Kidney (tissue), 14 donors: ENCODE measurements around the gene PPEF2. TPM values are rescaled to one million over a fixed set of nuclear protein-coding genes. Genes with fewer than 3 reads are reported as not detected.
"Not testable (repeated sequence)": the region's sequence is repeated elsewhere in the genome, so short reads cannot be mapped to it uniquely, and the experiment has no call there.

Experiments
- DNase-seq, 5 donors: peaks; one replicate each; pipeline ENCODE4 v3.0.0-alpha.2; 2013 to 2020
- FAIRE-seq: peaks from 2 replicates; lab custom pipeline; 2012; peaks lifted over from hg19 to GRCh38; lab: Jason Lieb, UNC
- H3K27ac ChIP-seq, 2 donors: one replicate each; pipeline ENCODE4 v1.7.0; 2013; ENCODE audit warnings: low read depth in 2 of 2, low read length in 2 of 2, inconsistent platforms in 1 of 2
- H3K27me3 ChIP-seq: one replicate; pipeline ENCODE4 v1.7.1; 2013; ENCODE audit warnings: low read length, inconsistent platforms; ENCODE audit not compliant: control insufficient read depth, insufficient read depth
- H3K36me3 ChIP-seq, 3 donors: one replicate each; pipeline versions ENCODE4 v1.7.0 to v1.7.1; 2013; ENCODE audit warnings: low read length in 3 of 3, control low read depth in 1 of 3, inconsistent platforms in 1 of 3; ENCODE audit not compliant: insufficient read depth in 3 of 3, control insufficient read depth in 2 of 3
- H3K4me1 ChIP-seq, 3 donors: one replicate each; pipeline versions ENCODE4 v1.7.0 to v1.7.1; 2013; ENCODE audit warnings: low read length in 3 of 3, inconsistent platforms in 1 of 3, low read depth in 1 of 3; ENCODE audit not compliant: control insufficient read depth in 2 of 3, insufficient read depth in 2 of 3
- H3K4me3 ChIP-seq, 3 donors: one replicate each; pipeline versions ENCODE4 v1.7.0 to v1.8.1; 2013; ENCODE audit warnings: low read length in 3 of 3, control low read depth in 1 of 3, inconsistent platforms in 1 of 3
- H3K9ac ChIP-seq, 3 donors: one replicate each; pipeline versions ENCODE4 v1.7.0 to v1.7.1; 2013; ENCODE audit warnings: low read length in 3 of 3, control low read depth in 1 of 3, inconsistent platforms in 1 of 3
- H3K9me3 ChIP-seq, 3 donors: one replicate each; pipeline versions ENCODE4 v1.7.0 to v1.7.1; 2013; ENCODE audit warnings: low read length in 3 of 3, control low read depth in 1 of 3, inconsistent platforms in 1 of 3; ENCODE audit not compliant: control insufficient read depth in 2 of 3, insufficient read depth in 1 of 3
- CTCF ChIP-seq: IDR thresholded peaks from 3 replicates; pipeline ENCODE4 v1.5.1; 2012; ENCODE audit warnings: mild to moderate bottlenecking, moderate library complexity, borderline replicate concordance; ENCODE audit not compliant: insufficient read depth; ENCODE audit errors: extremely low read depth
- intact Hi-C: fragments of 100-400 bp; cut with DNase I; formaldehyde crosslinking; loops from one replicate; pipeline ENCODE4 v1.11.1; 2022
- polyA plus RNA-seq: library from polyadenylated mRNA; stranded (reverse); fragments of 350-450 nt; fragmentation: Illumina TruSeq; extraction: RNeasy Lipid Tissue Mini Kit (QIAGEN cat#74804); gene quantifications from one replicate; pipeline ENCODE4 v1.2.3, GENCODE V29; 2014; ENCODE audit warnings: low read depth, low replicate concordance; ENCODE audit not compliant: insufficient read depth
- total RNA-seq: library from RNA; stranded (reverse); fragmentation: NEBNext Ultra II Directional; extraction: Animal tissue kit (Norgen Biotek cat#: 25700); gene quantifications from one replicate; pipeline ENCODE4 v1.2.1, GENCODE V29; 2021
- donor health status: control.
- donor health status: control.
- donor health status: control.
- donor health status: control.
- donor health status: control.
- donor health status: DM: yes; HTN: yes; CAD: no.
- donor health status: Normal renal cell carcinoma (clear cell type).

The PPEF2 gene
- total and polyA plus RNA-seq, 2 donors from 2014 or later, result not detected

- not testable (repeated sequence) for FAIRE-seq
These were observed 54.0 kb downstream of the PPEF2 start for GRCh38 chr4:75848171-75848760.

GRCh38 chr4:75845992-75846391 lies 56.3 kb downstream of the PPEF2 start:
- peaks cover 0 to 7% (median 0%) of the 10 kb centered on the region in 3 donors for H3K4me1 ChIP-seq
- no peaks in the 10 kb centered on the region for H3K36me3 ChIP-seq
- no peaks in the 10 kb centered on the region for H3K27me3 ChIP-seq
- FAIRE-seq (no peak), DNase-seq (no peak)
- no peak for TF ChIP-seq CTCF
- no peak overlapping the region for H3K27ac ChIP-seq
- no peak overlapping the region for H3K4me3 ChIP-seq
- intact Hi-C loops, result no loop called here
- no peaks in the 10 kb centered on the region for H3K9me3 ChIP-seq
- H3K9ac ChIP-seq, result no peak overlapping the region

More at GRCh38 chr4:75848171-75848760, 54.0 kb downstream of the PPEF2 start:
- H3K4me1 ChIP-seq, H3K36me3 ChIP-seq, H3K9me3 ChIP-seq, H3K4me3 ChIP-seq, H3K27ac ChIP-seq, H3K27me3 ChIP-seq, intact Hi-C loops, H3K9ac ChIP-seq: not testable (repeated sequence)
- DNase-seq, result peak in 4 of 5 donors; percentile 35 to 91 (median 60)
- TF ChIP-seq CTCF, result peak; percentile 67

- intact Hi-C loops, result no loop called here
- Histone ChIP-seq H3K36me3 (no peaks in the 10 kb centered on the region), H3K27me3 (no peaks in the 10 kb centered on the region), H3K27ac (peak overlapping the region in 1 of 2 donors; percentile 83), H3K9me3 (no peaks in the 10 kb centered on the region), H3K4me3 (no peak overlapping the region), H3K9ac (no peak overlapping the region), H3K4me1 (peaks cover 0 to 7% (median 0%) of the 10 kb centered on the region in 3 donors)
- FAIRE-seq (no peak), DNase-seq (peak in 1 of 5 donors; percentile 30)
- no peak for TF ChIP-seq CTCF
These were observed 58.0 kb downstream of the PPEF2 start for GRCh38 chr4:75844151-75844662.

- Histone ChIP-seq H3K4me3 (no peak overlapping the region), H3K9ac (no peak overlapping the region), H3K9me3 (no peaks in the 10 kb centered on the region), H3K27me3 (no peaks in the 10 kb centered on the region), H3K27ac (peak overlapping the region in 1 of 2 donors; percentile 83), H3K36me3 (no peaks in the 10 kb centered on the region), H3K4me1 (peaks cover 0 to 7% (median 0%) of the 10 kb centered on the region in 3 donors)
- no peak for TF ChIP-seq CTCF
- intact Hi-C loops, result no loop called here
- DNase-seq (no peak), FAIRE-seq (no peak)
These were observed 58.7 kb downstream of the PPEF2 start for GRCh38 chr4:75843596-75843995.
